ENCODE results near the gene TRIM67. TPM values are rescaled to one million over a fixed set of nuclear protein-coding genes. Genes with fewer than 3 reads are reported as not detected.

The TRIM67 gene
- polyA plus RNA-seq, 1 donor from 2014 or later, result 8.0 TPM

GRCh38 chr1:231236208-231236591 lies 74.3 kb downstream of the TRIM67 start:
- Histone ChIP-seq H3K36me3 (ENCODE audit: insufficient read depth, low read length) (peaks cover 5% of the 10 kb centered on the region), H3F3A (ENCODE audit: insufficient read depth, low read length, poor library complexity, severe bottlenecking) (no peaks in the 10 kb centered on the region)

DNA sequence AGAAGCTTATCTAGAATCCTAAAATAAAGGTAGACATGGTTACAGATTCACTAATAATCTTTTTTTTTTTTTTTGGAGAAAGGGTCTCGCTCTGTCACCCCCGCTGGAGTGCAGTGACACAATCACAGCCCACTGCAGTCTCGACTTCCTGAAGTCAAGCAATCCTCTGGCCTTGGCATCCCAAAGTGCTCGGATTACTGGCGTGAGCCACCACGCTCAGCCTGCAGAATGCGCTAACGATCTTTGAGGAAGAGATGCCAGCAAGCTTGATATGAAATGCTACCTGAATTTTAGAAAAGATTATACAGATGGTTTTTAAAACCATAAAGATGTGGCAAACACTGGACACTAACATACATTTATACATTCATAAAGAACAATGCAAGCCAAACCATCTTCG lies 75.1 kb downstream of the TRIM67 start:
- peaks cover 5% of the 10 kb centered on the region for H3K79me2 ChIP-seq (replicated peaks; ENCODE audit: insufficient read depth, low read length)
- H3K27me3 ChIP-seq (ENCODE audit: insufficient read depth, low read depth, low read length), result no peaks in the 10 kb centered on the region
- H3K4me3 ChIP-seq (ENCODE audit: low read length), result no peak overlapping the region
- H3K36me3 ChIP-seq (ENCODE audit: insufficient read depth, low read length), result peaks cover 5% of the 10 kb centered on the region
- no peak overlapping the region for H3K9ac ChIP-seq (ENCODE audit: low read length)
- H3K9me2 ChIP-seq (ENCODE audit: insufficient read depth, low read length), result no peaks in the 10 kb centered on the region
- no peak for TF ChIP-seq RAD21 (conservative IDR thresholded peaks at IDR 0.05)
- no peak for TF ChIP-seq EP300 (conservative IDR thresholded peaks at IDR 0.05; ENCODE audit: poor library complexity, severe bottlenecking)
- no peak for TF ChIP-seq POLR2AphosphoS5 (IDR thresholded peaks at IDR 0.05)
- no peak for TF ChIP-seq EZH2 (IDR thresholded peaks at IDR 0.05; ENCODE audit: borderline replicate concordance, insufficient read depth, low read length, poor library complexity, severe bottlenecking)
- no peaks in the 10 kb centered on the region for H3K9me3 ChIP-seq (ENCODE audit: low read length)
- no peak overlapping the region for H2AFZ ChIP-seq (ENCODE audit: low read depth, low read length)
- no peaks in the 10 kb centered on the region for H3F3A ChIP-seq (ENCODE audit: insufficient read depth, low read length, poor library complexity, severe bottlenecking)
- H3K27ac ChIP-seq (ENCODE audit: low read length), result no peak overlapping the region
- no peak overlapping the region for H3K4me2 ChIP-seq (ENCODE audit: low read length)
- H4K20me1 ChIP-seq (ENCODE audit: insufficient read depth), result no peaks in the 10 kb centered on the region

More at GRCh38 chr1:231236208-231236591, 74.3 kb downstream of the TRIM67 start:
- no peak overlapping the region for H3K4me3 ChIP-seq (ENCODE audit: low read length)
- no peaks in the 10 kb centered on the region for H4K20me1 ChIP-seq (ENCODE audit: insufficient read depth)
- TF ChIP-seq, protein P1, sequence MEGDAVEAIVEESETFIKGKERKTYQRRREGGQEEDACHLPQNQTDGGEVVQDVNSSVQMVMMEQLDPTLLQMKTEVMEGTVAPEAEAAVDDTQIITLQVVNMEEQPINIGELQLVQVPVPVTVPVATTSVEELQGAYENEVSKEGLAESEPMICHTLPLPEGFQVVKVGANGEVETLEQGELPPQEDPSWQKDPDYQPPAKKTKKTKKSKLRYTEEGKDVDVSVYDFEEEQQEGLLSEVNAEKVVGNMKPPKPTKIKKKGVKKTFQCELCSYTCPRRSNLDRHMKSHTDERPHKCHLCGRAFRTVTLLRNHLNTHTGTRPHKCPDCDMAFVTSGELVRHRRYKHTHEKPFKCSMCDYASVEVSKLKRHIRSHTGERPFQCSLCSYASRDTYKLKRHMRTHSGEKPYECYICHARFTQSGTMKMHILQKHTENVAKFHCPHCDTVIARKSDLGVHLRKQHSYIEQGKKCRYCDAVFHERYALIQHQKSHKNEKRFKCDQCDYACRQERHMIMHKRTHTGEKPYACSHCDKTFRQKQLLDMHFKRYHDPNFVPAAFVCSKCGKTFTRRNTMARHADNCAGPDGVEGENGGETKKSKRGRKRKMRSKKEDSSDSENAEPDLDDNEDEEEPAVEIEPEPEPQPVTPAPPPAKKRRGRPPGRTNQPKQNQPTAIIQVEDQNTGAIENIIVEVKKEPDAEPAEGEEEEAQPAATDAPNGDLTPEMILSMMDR (IDR thresholded peaks at IDR 0.05; ENCODE audit: poor library complexity, severe bottlenecking), result no peak
- TF ChIP-seq MXI1 (conservative IDR thresholded peaks at IDR 0.05; ENCODE audit: poor library complexity, severe bottlenecking) (no peak), EP300 (conservative IDR thresholded peaks at IDR 0.05; ENCODE audit: poor library complexity, severe bottlenecking) (no peak), TAF1 (IDR thresholded peaks at IDR 0.05; ENCODE audit: low read depth) (no peak), RAD21 (conservative IDR thresholded peaks at IDR 0.05) (no peak), EZH2 (IDR thresholded peaks at IDR 0.05; ENCODE audit: borderline replicate concordance, insufficient read depth, low read length, poor library complexity, severe bottlenecking) (no peak), SMC3 (conservative IDR thresholded peaks at IDR 0.05; ENCODE audit: poor library complexity) (no peak), REST (IDR thresholded peaks at IDR 0.05; ENCODE audit: borderline replicate concordance) (no peak)
- H3K9ac ChIP-seq (ENCODE audit: low read length), result no peak overlapping the region
- no peaks in the 10 kb centered on the region for H3K9me3 ChIP-seq (ENCODE audit: low read length)
- no peaks in the 10 kb centered on the region for H3K9me2 ChIP-seq (ENCODE audit: insufficient read depth, low read length)
- H3K27ac ChIP-seq (ENCODE audit: low read length), result no peak overlapping the region
- no peak overlapping the region for H3K4me2 ChIP-seq (ENCODE audit: low read length)
- no peaks in the 10 kb centered on the region for H3K79me2 ChIP-seq (replicated peaks; ENCODE audit: insufficient read depth, low read length)
- no peak overlapping the region for H2AFZ ChIP-seq (ENCODE audit: low read depth, low read length)
- no peaks in the 10 kb centered on the region for H3K27me3 ChIP-seq (ENCODE audit: insufficient read depth, low read depth, low read length)

All from neural cell (in vitro differentiated cells).